H1 (cell line): ENCODE measurements around the gene CAPN7. TPM values are rescaled to one million over a fixed set of nuclear protein-coding genes. Genes with fewer than 3 reads are reported as not detected.

ENCODE experiments used
- CTCF ChIA-PET: fragments of 300-600 bp; sonication (Branson Sonifier 250); formaldehyde crosslinking; loops from one replicate; lab custom pipeline; 2021; ENCODE audit not compliant: partially characterized antibody; lab: Charles Lee
- POLR2A ChIA-PET: fragments of 300-600 bp; sonication (Branson Sonifier 250); formaldehyde crosslinking; loops from one replicate; lab custom pipeline; 2021; ENCODE audit warnings: inconsistent platforms; ENCODE audit not compliant: partially characterized antibody; lab: Charles Lee
- DNase-seq, 2 experiments: peaks; one replicate each; pipeline versions ENCODE4 v3.0.0 to v3.0.0-alpha.2; 2010 to 2022; ENCODE audit warnings: low spot score in 2 of 2, low read depth in 1 of 2, mixed read lengths in 1 of 2
- FAIRE-seq: peaks from 2 replicates; lab custom pipeline; 2011; peaks lifted over from hg19 to GRCh38; lab: Jason Lieb, UNC
- H2AFZ ChIP-seq: 2 replicates; pipeline ENCODE4 v1.8.1; 2012; ENCODE audit warnings: low read length, inconsistent platforms
- H2AK5ac ChIP-seq: 2 replicates; pipeline ENCODE4 v1.6.1; 2013; ENCODE audit warnings: low read depth, low read length
- H2BK120ac ChIP-seq: replicated peaks from 2 replicates; pipeline ENCODE3; 2013; ENCODE audit warnings: low read depth, low read length, inconsistent platforms
- H2BK12ac ChIP-seq: 2 replicates; pipeline ENCODE4 v1.6.1; 2013; ENCODE audit warnings: low read depth, low read length
- H2BK15ac ChIP-seq: 2 replicates; pipeline ENCODE4 v1.6.1; 2013; ENCODE audit warnings: low read length
- H2BK20ac ChIP-seq: 2 replicates; pipeline ENCODE4 v1.6.1; 2013; ENCODE audit warnings: low read length
- H2BK5ac ChIP-seq: 2 replicates; pipeline ENCODE4 v1.6.1; 2013; ENCODE audit warnings: low read depth, low read length
- H3K14ac ChIP-seq: 2 replicates; pipeline ENCODE4 v1.6.1; 2013; ENCODE audit warnings: inconsistent platforms; ENCODE audit not compliant: insufficient read length
- H3K18ac ChIP-seq: 2 replicates; pipeline ENCODE4 v1.6.1; 2013; ENCODE audit warnings: low read length; ENCODE audit errors: extremely low read depth
- H3K23ac ChIP-seq: 2 replicates; pipeline ENCODE4 v1.6.1; 2013; ENCODE audit warnings: inconsistent platforms; ENCODE audit not compliant: insufficient read length
- H3K23me2 ChIP-seq: 2 replicates; pipeline ENCODE4 v1.6.1; 2013; ENCODE audit warnings: low read depth, low read length
- H3K27ac ChIP-seq: 2 replicates; pipeline ENCODE4 v1.6.1; 2011; ENCODE audit warnings: low read depth, low read length, inconsistent platforms
- H3K27me3 ChIP-seq, 4 experiments: replicated peaks in 1 of 4; 1 replicate in 1 of 4; 2 replicates in 3 of 4; pipeline versions ENCODE4 v1.6.1 to v1.8.1; 2011 to 2013; ENCODE audit warnings: low read length in 3 of 4, mild to moderate bottlenecking in 3 of 4, inconsistent platforms in 2 of 4, mixed read lengths in 2 of 4, moderate library complexity in 1 of 4; ENCODE audit not compliant: control insufficient read depth in 3 of 4, insufficient read depth in 3 of 4; ENCODE audit errors: extremely low read depth in 1 of 4
- H3K36me3 ChIP-seq, 4 experiments: 2 replicates each; pipeline versions ENCODE4 v1.6.1 to v1.8.1; 2011 to 2013; ENCODE audit warnings: mild to moderate bottlenecking in 4 of 4, low read length in 3 of 4, moderate library complexity in 2 of 4, control low read depth in 1 of 4, inconsistent platforms in 1 of 4; ENCODE audit not compliant: insufficient read depth in 4 of 4, control insufficient read depth in 2 of 4
- H3K4ac ChIP-seq: replicated peaks from 2 replicates; pipeline ENCODE3; 2013; ENCODE audit warnings: low read length, low read depth, mixed read lengths, inconsistent platforms; ENCODE audit not compliant: insufficient read length
- H3K4me1 ChIP-seq, 4 experiments: replicated peaks in 1 of 4; 1 replicate in 1 of 4; 2 replicates in 3 of 4; pipeline versions ENCODE4 v1.6.1 to v1.8.1; 2011 to 2013; ENCODE audit warnings: low read length in 3 of 4, inconsistent platforms in 2 of 4, mixed read lengths in 1 of 4; ENCODE audit not compliant: insufficient read depth in 4 of 4, control insufficient read depth in 3 of 4
- H3K4me2 ChIP-seq, 2 experiments: 2 replicates each; pipeline versions ENCODE4 v1.6.1 to v1.8.1; 2011 to 2013; ENCODE audit warnings: low read depth in 2 of 2, low read length in 2 of 2, control low read depth in 1 of 2, inconsistent platforms in 1 of 2, mild to moderate bottlenecking in 1 of 2; ENCODE audit not compliant: insufficient read depth in 1 of 2
- H3K4me3 ChIP-seq, 4 experiments: fragments of 200-600, 300-600 bp in 1 of 4; sonication (generic), shearing (Covaris generic), sonication (Bioruptor Twin) in 1 of 4; 2 replicates each; pipeline versions ENCODE4 v1.5.1 to v1.8.1; 2011 to 2016; ENCODE audit warnings: low read length in 4 of 4, low read depth in 3 of 4, control low read depth in 2 of 4, inconsistent platforms in 2 of 4, mild to moderate bottlenecking in 2 of 4, mixed read lengths in 1 of 4, moderate library complexity in 1 of 4; ENCODE audit not compliant: insufficient read depth in 2 of 4; ENCODE audit errors: extremely low read depth in 1 of 4
- H3K56ac ChIP-seq: replicated peaks from 2 replicates; pipeline ENCODE3; 2013; ENCODE audit warnings: low read depth, mild to moderate bottlenecking, mixed read lengths, low read length, inconsistent platforms; ENCODE audit not compliant: insufficient read length
- H3K79me1 ChIP-seq: 2 replicates; pipeline ENCODE4 v1.6.1; 2013; ENCODE audit warnings: low read depth, low read length, control low read depth
- H3K79me2 ChIP-seq, 2 experiments: 2 replicates each; pipeline versions ENCODE4 v1.6.1 to v1.8.1; 2012 to 2013; ENCODE audit warnings: low read length in 2 of 2, mild to moderate bottlenecking in 2 of 2, inconsistent platforms in 1 of 2; ENCODE audit not compliant: insufficient read depth in 2 of 2, control insufficient read depth in 1 of 2
- H3K9ac ChIP-seq, 4 experiments: replicated peaks in 1 of 4; 1 replicate in 1 of 4; 2 replicates in 3 of 4; pipeline versions ENCODE4 v1.6.1 to v1.8.1; 2011 to 2013; ENCODE audit warnings: low read depth in 3 of 4, low read length in 3 of 4, control low read depth in 2 of 4, mild to moderate bottlenecking in 2 of 4, moderate library complexity in 2 of 4, inconsistent platforms in 1 of 4; ENCODE audit errors: extremely low read depth in 1 of 4
- H3K9me3 ChIP-seq, 2 experiments: 2 replicates each; pipeline versions ENCODE4 v1.6.1 to v1.8.1; 2012 to 2013; ENCODE audit warnings: mild to moderate bottlenecking in 2 of 2, moderate library complexity in 2 of 2, control low read depth in 1 of 2, inconsistent platforms in 1 of 2, low read depth in 1 of 2, low read length in 1 of 2, mixed read lengths in 1 of 2; ENCODE audit not compliant: insufficient read depth in 2 of 2
- H4K20me1 ChIP-seq, 2 experiments: replicated peaks in 1 of 2; 2 replicates each; pipeline versions ENCODE3 to v1.8.1; 2011 to 2013; ENCODE audit warnings: inconsistent platforms in 2 of 2, low read length in 2 of 2, mild to moderate bottlenecking in 1 of 2; ENCODE audit not compliant: insufficient read depth in 2 of 2, control insufficient read depth in 1 of 2
- H4K5ac ChIP-seq: 2 replicates; pipeline ENCODE4 v1.6.1; 2013; ENCODE audit warnings: low read length, low read depth, mixed read lengths, inconsistent platforms; ENCODE audit not compliant: insufficient read length
- H4K8ac ChIP-seq: 2 replicates; pipeline ENCODE4 v1.8.0; 2013; ENCODE audit warnings: mild to moderate bottlenecking, moderate library complexity, low read length, inconsistent platforms; ENCODE audit not compliant: insufficient read depth; ENCODE audit errors: extremely low read depth
- H4K91ac ChIP-seq: replicated peaks from 2 replicates; pipeline ENCODE3; 2013; ENCODE audit warnings: low read length, mixed read lengths, inconsistent platforms; ENCODE audit not compliant: insufficient read length
- SIN3A ChIP-seq, 2 experiments: IDR thresholded peaks in 1 of 2; conservative IDR thresholded peaks in 1 of 2; 2 replicates each; pipeline ENCODE4 v1.6.1; 2011 to 2012; ENCODE audit warnings: low read length in 2 of 2, improper control_type of control experiment in 1 of 2, low read depth in 1 of 2, mild to moderate bottlenecking in 1 of 2
- polyA plus RNA-seq, 7 experiments: library from polyadenylated mRNA; depleted of rRNA in 3 of 7; stranded (reverse) in 5 of 7; unstranded in 2 of 7; fragments of >200 nt in 5 of 7; fragments of 200-250 nt in 2 of 7; gene quantifications; 1 replicate in 5 of 7; 2 replicates in 1 of 7; 4 replicates in 1 of 7; pipeline versions ENCODE4 v1.2.1 to v1.2.3, GENCODE V29; 2011 to 2013; ENCODE audit warnings: missing spikeins in 2 of 7, mixed read lengths in 2 of 7
- total RNA-seq: library from RNA; stranded (reverse); fragmentation: NEBNext Ultra II Directional; extraction: Animal tissue kit (Norgen Biotek cat#: 25700); gene quantifications from 2 replicates; pipeline ENCODE4 v1.2.1, GENCODE V29; 2021

The CAPN7 gene
- total and polyA plus RNA-seq, 2 of the 8 experiments (the other 6 are each of a cell fraction or from before 2014, with no cell fraction given), result 5.3 to 13.2 TPM

GRCh38 chr3:15261274-15261673 lies 55.2 kb downstream of the CAPN7 start:
- no peaks in the 10 kb centered on the region for H4K20me1 ChIP-seq
- H3K56ac ChIP-seq, result no peak overlapping the region
- H3K4me2 ChIP-seq, result no peak overlapping the region
- CTCF ChIA-PET, result interaction anchor here (0.6 to 15.5 kb wide), 3 partner anchors 136 to 765 kb away, joined by 3 to 227 read pairs (median 4); no protein-coding TSS in a partner anchor
- no peak overlapping the region for H2AK5ac ChIP-seq
- POLR2A ChIA-PET, result no interaction called here
- H3K79me2 ChIP-seq, result no peaks in the 10 kb centered on the region
- H3K27me3 ChIP-seq, result no peaks in the 10 kb centered on the region
- no peaks in the 10 kb centered on the region for H3K23me2 ChIP-seq
- peaks cover 4 to 11% (median 10%) of the 10 kb centered on the region in 4 experiments; a peak in 6 of 8 replicates for H3K36me3 ChIP-seq
- H2BK15ac ChIP-seq, result no peak overlapping the region
- H4K91ac ChIP-seq, result no peak overlapping the region
- H2BK120ac ChIP-seq, result no peak overlapping the region
- H4K8ac ChIP-seq, result no peak overlapping the region
- no peak for TF ChIP-seq SIN3A (conservative IDR thresholded peaks at IDR 0.05 in 1 of 2, IDR thresholded peaks at IDR 0.05 in 1 of 2; ENCODE audit: low read depth in 1 of 2, low read length in 2 of 2)
- H3K27ac ChIP-seq, result no peak overlapping the region
- FAIRE-seq, result no peak
- H3K4me3 ChIP-seq, result no peak overlapping the region
- no peaks in the 10 kb centered on the region for H3K9me3 ChIP-seq
- no peak overlapping the region for H2AFZ ChIP-seq
- no peak overlapping the region for H3K4ac ChIP-seq
- H3K79me1 ChIP-seq, result no peaks in the 10 kb centered on the region; the same call in 1 of the 2 replicates
- H3K18ac ChIP-seq, result no peak overlapping the region
- no peak overlapping the region; the same call in 1 of the 2 replicates for H2BK5ac ChIP-seq
- no peak overlapping the region for H2BK20ac ChIP-seq
- H3K23ac ChIP-seq, result no peak overlapping the region
- no peak overlapping the region for H3K14ac ChIP-seq
- no peaks in the 10 kb centered on the region for H3K4me1 ChIP-seq
- no peak overlapping the region for H3K9ac ChIP-seq
- H2BK12ac ChIP-seq, result no peak overlapping the region
- no peak overlapping the region for H4K5ac ChIP-seq
- no peak for DNase-seq
